Measurements from ENCODE around the gene SLC2A11.

The SLC2A11 gene

GRCh38 chr22:23833017-23833751, 24.5 kb upstream of the SLC2A11 start:
- no peak for DNase-seq (ENCODE audit: extremely low read depth, low read depth)
- no peak for TF ChIP-seq CTCF (IDR thresholded peaks at IDR 0.05; ENCODE audit: low read depth, low read length, missing control alignments)
- no peak overlapping the region for H3K4me3 ChIP-seq (replicated peaks; ENCODE audit: low read depth, low read length)

DNA sequence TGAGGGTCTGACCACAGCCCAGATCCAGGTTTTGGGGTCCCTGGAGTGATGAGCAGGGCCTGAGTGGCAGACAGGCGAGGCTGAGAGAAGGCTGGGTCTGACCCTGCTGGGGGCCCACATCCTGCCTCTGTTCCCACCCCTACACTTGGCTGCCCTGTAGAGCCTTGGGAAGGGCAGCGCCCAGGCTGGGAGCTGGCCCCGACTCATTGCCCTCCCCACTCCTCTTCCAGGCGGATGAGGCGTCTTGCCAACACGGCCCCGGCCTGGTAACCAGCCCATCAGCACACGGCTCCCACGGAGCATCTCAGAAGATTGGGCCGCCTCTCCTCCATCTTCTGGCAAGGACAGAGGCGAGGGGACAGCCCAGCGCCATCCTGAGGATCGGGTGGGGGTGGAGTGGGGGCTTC, 23.8 kb upstream of the SLC2A11 start:
- no peak for DNase-seq (ENCODE audit: extremely low read depth, low read depth)
- no peak overlapping the region for H3K4me3 ChIP-seq (replicated peaks; ENCODE audit: low read depth, low read length)
- TF ChIP-seq CTCF (IDR thresholded peaks at IDR 0.05; ENCODE audit: low read depth, low read length, missing control alignments), result no peak

- TF ChIP-seq CTCF (IDR thresholded peaks at IDR 0.05; ENCODE audit: low read depth, low read length, missing control alignments), result no peak
- no peak for DNase-seq (ENCODE audit: extremely low read depth, low read depth)
- no peak overlapping the region for H3K4me3 ChIP-seq (replicated peaks; ENCODE audit: low read depth, low read length)
Measured at GRCh38 chr22:23834406-23834792, 23.3 kb upstream of the SLC2A11 start.

GRCh38 chr22:23834793-23835483, 22.7 kb upstream of the SLC2A11 start:
- DNase-seq (ENCODE audit: extremely low read depth, low read depth), result no peak
- no peak for TF ChIP-seq CTCF (IDR thresholded peaks at IDR 0.05; ENCODE audit: low read depth, low read length, missing control alignments)
- H3K4me3 ChIP-seq (replicated peaks; ENCODE audit: low read depth, low read length), result no peak overlapping the region

DNA sequence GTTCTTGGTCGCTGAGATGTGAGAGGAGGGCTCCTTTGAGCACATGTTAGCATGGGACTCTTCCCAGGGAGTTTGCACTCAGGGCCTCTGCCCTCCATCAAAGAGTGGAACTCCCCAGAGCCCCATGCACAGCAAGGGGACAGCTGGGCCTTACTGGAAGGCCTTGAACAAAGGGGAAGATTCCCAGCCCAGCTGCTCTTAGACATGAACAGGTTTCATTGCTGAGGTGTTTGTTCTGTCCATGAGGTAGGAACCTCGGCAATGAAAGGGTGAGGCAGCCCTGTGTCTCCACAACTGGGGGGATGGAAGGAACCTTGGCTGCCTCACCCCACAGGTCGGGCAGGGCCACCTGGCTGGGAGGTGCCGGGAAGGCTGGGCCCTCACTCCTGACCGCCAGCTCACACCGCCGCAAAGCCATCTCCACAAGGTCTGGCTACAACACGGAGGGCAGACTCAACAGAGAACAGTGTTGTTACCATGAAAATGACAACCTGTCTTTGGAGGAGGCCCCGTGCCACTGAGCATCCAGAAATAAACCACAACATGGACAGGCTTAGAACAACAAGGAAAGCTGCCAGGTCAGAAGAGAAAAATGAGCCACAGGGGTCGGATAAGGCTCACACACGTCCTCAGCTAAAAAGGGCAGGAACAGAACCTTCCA, 22.1 kb upstream of the SLC2A11 start:
- no peak overlapping the region for H3K4me3 ChIP-seq (replicated peaks; ENCODE audit: low read depth, low read length)
- no peak for DNase-seq (ENCODE audit: extremely low read depth, low read depth)
- TF ChIP-seq CTCF (IDR thresholded peaks at IDR 0.05; ENCODE audit: low read depth, low read length, missing control alignments), result no peak

- DNase-seq (ENCODE audit: extremely low read depth, low read depth), result no peak
- no peak for TF ChIP-seq CTCF (IDR thresholded peaks at IDR 0.05; ENCODE audit: low read depth, low read length, missing control alignments)
- H3K4me3 ChIP-seq (replicated peaks; ENCODE audit: low read depth, low read length), result no peak overlapping the region
Measured at GRCh38 chr22:23836281-23836680, 21.4 kb upstream of the SLC2A11 start.
